Eye (tissue), 1 donor: ENCODE data around the gene AKR7A3.

Source experiments
- DNase-seq: peaks from one replicate; pipeline ENCODE4 v3.0.0-alpha.2; 2015

Gene AKR7A3

GRCh38 chr1:19251305-19252196, 37.0 kb downstream of the AKR7A3 start, which contains the start of the genes EMC1 and MRTO4:
TSS of gene EMC1 (minus strand) at chr1:19251524. CDS start at chr1:19251509, 15 bp downstream.
TSS of gene MRTO4 (plus strand) at chr1:19251805. CDS start at chr1:19251836, 31 bp downstream.
- DNase-seq: peak; percentile 96

- DNase-seq: no peak
These were observed 37.8 kb downstream of the AKR7A3 start for GRCh38 chr1:19250629-19251304.

- DNase-seq: peak; percentile 70
These were observed 47.7 kb downstream of the AKR7A3 start for GRCh38 chr1:19240673-19241538.

- no peak for DNase-seq
These were observed 48.7 kb downstream of the AKR7A3 start for GRCh38 chr1:19239876-19240275.

GRCh38 chr1:19234224-19234623, 54.3 kb downstream of the AKR7A3 start:
- DNase-seq: no peak
